NCI-H128 (cell line): ENCODE data around the gene DDX1.
A peak's percentile ranks its signal among the peaks of the same experiment; 100 is the strongest.
"Not testable (repeated sequence)": the region's sequence is repeated elsewhere in the genome, so short reads cannot be mapped to it uniquely, and the experiment has no call there.

Source experiments
- DNase-seq: peaks from one replicate; lab custom pipeline; 2025; ENCODE audit not compliant: unreplicated experiment; lab: John Stamatoyannopoulos, UW

Gene DDX1

GRCh38 chr2:15591692-15592463 is at the start of gene DDX1:
TSS of gene DDX1 (plus strand) at chr2:15591868. CDS start at chr2:15591934, 66 bp downstream.
- peak; percentile 68 for DNase-seq

DNA sequence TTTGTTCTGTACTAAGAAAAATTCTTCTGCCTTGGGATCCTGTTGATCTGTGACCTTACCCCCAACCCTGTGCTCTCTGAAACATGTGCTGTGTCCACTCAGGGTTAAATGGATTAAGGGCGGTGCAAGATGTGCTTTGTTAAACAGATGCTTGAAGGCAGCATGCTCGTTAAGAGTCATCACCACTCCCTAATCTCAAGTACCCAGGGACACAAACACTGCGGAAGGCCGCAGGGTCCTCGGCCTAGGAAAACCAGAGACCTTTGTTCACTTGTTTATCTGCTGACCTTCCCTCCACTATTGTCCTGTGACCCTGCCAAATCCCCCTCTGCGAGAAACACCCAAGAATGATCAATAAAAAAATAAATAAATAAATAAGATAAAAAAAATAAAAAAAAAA is 49.4 kb upstream of the DDX1 start:
- not testable (repeated sequence) for DNase-seq

DNA sequence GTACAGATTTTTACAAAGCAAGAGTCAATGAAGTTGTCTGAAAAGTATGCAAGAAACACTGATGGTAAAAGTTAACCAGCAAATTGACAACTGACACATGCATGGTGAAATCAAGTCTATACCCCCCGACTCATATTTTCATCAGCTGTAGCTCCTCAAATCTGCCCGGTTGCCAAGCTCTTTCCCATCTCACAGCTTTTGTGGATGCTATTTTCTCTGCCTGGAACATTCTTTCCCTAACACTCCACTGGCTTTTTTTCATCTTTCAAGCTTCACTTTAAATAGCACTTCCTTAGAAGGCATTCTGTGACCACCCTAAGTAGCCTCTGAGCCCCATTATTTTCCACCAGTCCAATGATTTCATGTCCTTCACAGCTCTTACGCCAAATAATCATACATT is 48.6 kb upstream of the DDX1 start:
- no peak for DNase-seq

DNA sequence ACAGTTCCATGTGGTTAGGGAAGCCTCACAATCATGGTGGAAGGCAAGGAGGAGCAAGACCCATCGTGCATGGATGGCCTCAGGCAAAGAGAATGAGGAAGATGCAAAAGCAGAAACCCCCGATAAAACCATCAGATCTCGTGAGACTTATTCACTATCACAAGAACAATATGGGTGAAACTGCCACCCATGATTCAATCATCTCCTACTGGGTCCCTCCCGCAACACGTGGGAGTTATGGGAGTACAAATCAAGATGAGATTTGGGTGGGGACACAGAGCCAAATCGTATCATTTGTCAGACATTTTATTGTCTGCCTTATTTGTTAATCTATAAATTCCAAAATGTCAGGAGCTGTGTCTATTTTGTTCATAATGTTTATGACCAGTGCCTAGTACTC is 48.1 kb upstream of the DDX1 start:
- no peak for DNase-seq

GRCh38 chr2:15544227-15544626 is 47.4 kb upstream of the DDX1 start:
- no peak for DNase-seq

DNA sequence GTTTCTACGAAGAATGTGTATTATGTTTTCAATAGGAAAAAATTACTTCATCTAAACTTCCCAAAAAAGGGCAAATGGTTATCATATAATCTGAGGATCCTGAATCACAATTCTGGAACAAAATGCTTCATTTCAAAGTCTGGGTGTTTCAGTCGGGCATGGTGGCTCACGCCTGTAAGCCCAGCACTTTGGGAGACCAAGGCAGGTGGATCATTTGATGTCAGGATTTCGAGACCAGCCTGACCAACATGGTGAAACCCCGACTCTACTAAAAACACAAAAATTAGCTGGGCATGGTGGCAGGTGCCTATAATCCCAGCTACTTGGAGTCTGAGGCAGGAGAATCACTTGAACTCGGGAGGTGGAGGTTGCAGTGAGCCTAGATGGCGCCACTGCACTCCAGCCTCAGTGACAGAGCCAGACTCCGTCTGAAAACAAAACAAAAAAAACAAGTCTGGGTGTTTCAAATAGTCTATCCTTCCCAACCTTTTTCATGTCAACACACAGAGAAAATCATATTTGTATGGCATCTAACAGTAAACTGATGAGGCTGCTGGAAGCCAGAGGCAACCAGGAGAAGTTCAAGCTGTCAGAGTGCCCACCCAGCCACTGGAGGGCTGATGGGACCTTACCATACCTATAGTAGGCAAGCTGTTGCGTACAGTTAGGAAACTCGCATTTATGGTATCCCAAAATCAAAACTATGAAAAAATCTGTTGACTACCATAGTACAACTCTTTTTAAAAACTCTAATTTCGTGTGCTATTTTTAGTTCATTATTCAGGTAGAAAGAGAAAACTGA is 45.2 kb upstream of the DDX1 start:
- DNase-seq = no peak

DNA sequence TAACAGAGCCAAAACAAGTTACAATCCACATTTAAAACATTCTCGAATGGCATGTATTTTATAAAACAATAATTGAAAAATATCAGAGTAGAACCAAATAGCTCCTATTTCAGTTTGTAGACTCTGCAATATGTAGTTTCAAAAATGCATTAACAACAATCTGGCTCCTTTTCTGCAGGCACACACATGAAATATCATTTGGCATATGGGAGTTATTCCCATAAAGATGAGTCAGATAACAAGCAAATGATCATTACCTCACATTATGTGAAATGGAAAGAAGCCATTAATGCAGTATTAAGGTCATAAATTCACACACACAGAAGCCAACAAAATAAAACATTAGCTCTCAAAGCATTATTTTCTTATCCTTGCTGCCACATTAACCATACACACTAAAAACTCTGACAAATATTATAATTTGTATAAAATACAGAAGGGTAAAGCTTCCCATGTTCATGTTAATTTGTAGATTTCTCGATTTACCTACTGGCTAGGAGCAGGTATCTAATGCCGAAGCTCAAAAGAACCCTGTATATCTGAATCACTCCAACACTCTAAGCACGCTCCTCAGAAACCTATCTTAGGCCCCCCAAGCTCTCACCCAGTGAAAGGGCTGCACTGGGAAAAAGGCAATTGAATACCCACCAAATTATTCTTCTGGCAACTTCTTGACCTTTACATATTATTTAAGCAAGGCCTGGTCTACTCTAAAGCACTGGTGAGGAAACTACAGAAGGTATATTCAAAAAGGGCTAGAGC is 44.4 kb upstream of the DDX1 start:
- no peak for DNase-seq

- DNase-seq = no peak
Measured at GRCh38 chr2:15548974-15549373, 42.7 kb upstream of the DDX1 start.

GRCh38 chr2:15553519-15553918 is 38.1 kb upstream of the DDX1 start:
- DNase-seq = no peak

DNA sequence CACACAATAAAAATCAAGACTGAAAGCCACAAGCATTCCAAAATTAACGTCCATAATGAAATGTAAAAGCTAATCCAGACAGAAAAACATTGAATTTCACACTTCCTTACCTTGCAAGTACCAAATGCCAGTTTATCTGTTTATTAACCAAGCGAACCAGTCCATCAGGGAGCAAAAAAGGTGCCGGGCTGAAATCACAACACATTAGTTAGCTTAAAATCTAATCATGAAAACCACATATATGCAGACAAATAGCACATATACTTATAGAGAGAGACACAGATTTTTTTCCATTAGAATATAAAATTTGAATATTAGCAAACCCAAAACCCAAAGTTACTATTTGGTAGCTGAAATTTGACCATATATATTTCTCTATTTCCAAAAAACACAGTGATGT is 37.7 kb upstream of the DDX1 start:
- no peak for DNase-seq

- no peak for DNase-seq
Measured at GRCh38 chr2:15554525-15555218, 37.0 kb upstream of the DDX1 start.

DNA sequence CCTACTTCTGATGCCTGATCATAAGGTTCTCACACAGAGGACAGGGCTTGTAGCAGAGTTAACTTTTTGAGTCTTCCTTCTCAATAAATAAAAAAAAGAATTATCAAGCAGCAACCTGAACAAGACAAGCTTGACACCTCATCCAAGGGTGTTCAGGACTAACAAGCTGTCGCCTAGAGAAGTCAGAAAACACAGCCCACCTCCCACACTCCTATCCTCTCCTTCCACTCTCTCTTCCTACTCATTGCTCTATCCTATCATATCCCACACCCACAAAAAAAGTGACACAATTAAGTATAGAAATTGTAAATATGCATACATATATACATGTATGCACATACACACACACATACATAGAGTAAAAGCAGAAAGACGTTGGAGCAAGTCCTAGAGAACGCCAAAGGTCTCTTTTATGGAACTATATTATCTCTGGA is 35.9 kb upstream of the DDX1 start:
- DNase-seq = no peak

- DNase-seq = no peak
Measured at GRCh38 chr2:15556311-15556930, 35.2 kb upstream of the DDX1 start.

GRCh38 chr2:15557887-15558311 is 33.8 kb upstream of the DDX1 start:
- no peak for DNase-seq

- DNase-seq = no peak
Measured at GRCh38 chr2:15559379-15560139, 32.1 kb upstream of the DDX1 start.

DNA sequence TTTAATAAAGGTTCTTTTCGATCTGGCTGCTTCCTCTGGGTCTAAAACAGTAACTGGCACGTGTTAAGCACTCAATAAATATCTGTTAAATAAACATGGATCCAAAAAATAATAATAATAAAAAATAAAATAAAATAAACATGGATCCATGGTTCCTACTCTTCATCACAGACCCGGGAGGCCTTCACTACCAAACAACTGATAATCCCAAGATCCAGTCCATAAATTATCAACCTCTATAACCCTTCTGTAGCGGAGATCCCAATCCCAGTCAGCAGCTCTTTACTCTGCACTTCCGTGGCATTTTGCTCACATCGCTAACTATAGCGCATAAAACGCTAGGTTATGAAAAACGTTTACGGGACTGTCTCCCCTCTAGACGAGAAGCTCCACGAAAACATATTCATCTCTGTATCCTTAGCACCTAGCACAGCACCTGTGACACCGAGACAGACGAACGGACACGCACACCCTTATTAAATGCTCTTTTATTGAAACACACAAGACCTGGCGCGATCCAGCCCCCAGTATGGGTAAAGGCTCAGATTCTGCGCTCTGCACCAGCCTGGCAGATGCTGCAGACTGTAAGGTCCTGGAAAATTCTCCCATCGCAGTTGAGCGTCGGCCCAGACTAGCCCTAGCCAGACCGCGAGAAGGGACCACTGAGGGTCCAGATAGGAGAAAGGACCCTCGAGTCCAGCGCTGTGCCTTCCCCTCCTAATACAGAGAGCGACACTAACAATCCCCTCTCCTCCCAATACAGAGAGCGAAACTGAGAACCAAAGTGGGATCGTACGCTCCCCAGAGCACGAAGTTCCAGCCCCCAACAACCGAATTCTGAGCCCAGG is 31.3 kb upstream of the DDX1 start:
- peak; percentile 4 for DNase-seq

DNA sequence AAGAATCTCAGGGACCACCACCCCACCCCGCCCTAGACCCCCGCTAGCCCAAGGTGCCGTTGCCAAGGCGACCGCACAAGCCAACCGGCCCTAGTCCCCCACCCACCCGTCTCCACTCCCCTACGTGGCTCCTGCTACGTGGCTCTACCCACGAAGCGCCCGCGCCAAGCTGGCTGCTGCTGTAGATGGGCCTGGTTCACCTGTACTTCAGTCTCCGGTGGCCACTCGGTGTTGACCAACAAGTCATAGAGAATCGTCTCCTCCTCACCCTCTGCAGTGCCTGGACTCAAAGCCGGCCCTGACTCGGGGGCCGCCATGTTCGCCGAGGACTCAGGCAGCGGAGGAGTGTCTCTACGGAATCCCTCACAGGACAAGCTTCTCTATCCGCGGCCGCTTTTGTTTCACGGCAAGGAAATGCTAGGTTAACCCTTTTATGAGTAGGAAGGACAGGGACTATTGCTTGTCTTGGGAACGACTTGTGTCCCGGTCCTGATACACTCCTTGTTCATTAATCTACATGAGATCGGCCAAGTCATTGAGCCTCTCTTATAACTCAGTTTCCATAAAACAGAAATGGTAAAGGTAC is 30.6 kb upstream of the DDX1 start, which contains the start of gene NBAS:
TSS of gene NBAS (minus strand) at position 347 of the 586 bp plus-strand sequence. CDS start at position 317, 30 bp downstream.
- DNase-seq = peak; percentile 71
